ENCODE measurements around the gene CHCHD1. TPM values are rescaled to one million over a fixed set of nuclear protein-coding genes. Genes with fewer than 3 reads are reported as not detected.
"Not testable (repeated sequence)": the region's sequence is repeated elsewhere in the genome, so short reads cannot be mapped to it uniquely, and the experiment has no call there.

The CHCHD1 gene
- total RNA-seq, 1 donor from 2014 or later, result 21.1 TPM

DNA sequence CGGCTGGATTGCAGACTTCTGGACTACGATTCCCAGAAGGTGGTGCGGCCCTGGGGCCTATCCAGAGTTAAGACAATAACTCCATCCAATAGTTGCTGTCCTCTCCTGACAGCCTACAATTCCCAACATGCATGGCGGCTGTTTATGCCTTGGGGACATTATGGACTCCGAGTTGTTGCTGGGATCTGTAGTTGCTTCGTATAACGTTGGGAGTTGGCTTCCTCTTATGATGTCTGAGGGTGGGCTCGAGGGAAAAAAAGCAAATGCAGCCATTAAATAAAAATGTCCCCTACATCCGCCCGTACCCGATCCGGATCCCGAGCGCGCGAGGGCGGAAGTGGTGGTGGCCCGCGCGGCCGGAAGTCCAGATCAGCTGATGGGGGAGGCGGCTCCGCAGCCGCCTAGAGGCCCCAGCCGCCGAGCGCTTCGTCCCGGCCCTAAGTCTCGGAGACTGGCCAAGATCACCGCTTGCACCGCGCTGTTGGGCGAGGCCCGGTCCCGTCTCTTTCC is 3.4 kb downstream of the CHCHD1 start, which contains the start of gene ZSWIM8:
ZSWIM8 (plus strand) TSS at position 396 of the 510 bp plus-strand sequence. CDS start 273 bp downstream, outside the sequence.
- Histone ChIP-seq H3K27ac (peak within 1 kb of the TSS; percentile 90), H3K4me3 (peak within 1 kb of the TSS; percentile 67), H3K4me1 (peaks cover 54% of the 10 kb centered on the region), H3K36me3 (peaks cover 28% of the 10 kb centered on the region), H3K27me3 (ENCODE audit: low read depth) (no peaks in the 10 kb centered on the region), H3K9me3 (no peaks in the 10 kb centered on the region)
- intact Hi-C loops (cut with DNase I), result no loop called here
- ATAC-seq (peak; percentile 93), DNase-seq (peak; percentile 92)
- TF ChIP-seq, protein P1, sequence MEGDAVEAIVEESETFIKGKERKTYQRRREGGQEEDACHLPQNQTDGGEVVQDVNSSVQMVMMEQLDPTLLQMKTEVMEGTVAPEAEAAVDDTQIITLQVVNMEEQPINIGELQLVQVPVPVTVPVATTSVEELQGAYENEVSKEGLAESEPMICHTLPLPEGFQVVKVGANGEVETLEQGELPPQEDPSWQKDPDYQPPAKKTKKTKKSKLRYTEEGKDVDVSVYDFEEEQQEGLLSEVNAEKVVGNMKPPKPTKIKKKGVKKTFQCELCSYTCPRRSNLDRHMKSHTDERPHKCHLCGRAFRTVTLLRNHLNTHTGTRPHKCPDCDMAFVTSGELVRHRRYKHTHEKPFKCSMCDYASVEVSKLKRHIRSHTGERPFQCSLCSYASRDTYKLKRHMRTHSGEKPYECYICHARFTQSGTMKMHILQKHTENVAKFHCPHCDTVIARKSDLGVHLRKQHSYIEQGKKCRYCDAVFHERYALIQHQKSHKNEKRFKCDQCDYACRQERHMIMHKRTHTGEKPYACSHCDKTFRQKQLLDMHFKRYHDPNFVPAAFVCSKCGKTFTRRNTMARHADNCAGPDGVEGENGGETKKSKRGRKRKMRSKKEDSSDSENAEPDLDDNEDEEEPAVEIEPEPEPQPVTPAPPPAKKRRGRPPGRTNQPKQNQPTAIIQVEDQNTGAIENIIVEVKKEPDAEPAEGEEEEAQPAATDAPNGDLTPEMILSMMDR (IDR thresholded peaks at IDR 0.05), result peak; percentile 11

- peak overlapping the region; percentile 90 for H3K27ac ChIP-seq
- no peaks in the 10 kb centered on the region for H3K27me3 ChIP-seq (ENCODE audit: low read depth)
- H3K9me3 ChIP-seq, result no peaks in the 10 kb centered on the region
- peak overlapping the region; percentile 67 for H3K4me3 ChIP-seq
- TF ChIP-seq, protein P1 (IDR thresholded peaks at IDR 0.05), result no peak
- ATAC-seq (peak; percentile 63), DNase-seq (peak; percentile 73)
- peaks cover 34% of the 10 kb centered on the region for H3K36me3 ChIP-seq
- intact Hi-C loops (cut with DNase I), result no loop called here
- H3K4me1 ChIP-seq, result peaks cover 48% of the 10 kb centered on the region
Measured at GRCh38 chr10:73785721-73786511, 4.1 kb downstream of the CHCHD1 start.

DNA sequence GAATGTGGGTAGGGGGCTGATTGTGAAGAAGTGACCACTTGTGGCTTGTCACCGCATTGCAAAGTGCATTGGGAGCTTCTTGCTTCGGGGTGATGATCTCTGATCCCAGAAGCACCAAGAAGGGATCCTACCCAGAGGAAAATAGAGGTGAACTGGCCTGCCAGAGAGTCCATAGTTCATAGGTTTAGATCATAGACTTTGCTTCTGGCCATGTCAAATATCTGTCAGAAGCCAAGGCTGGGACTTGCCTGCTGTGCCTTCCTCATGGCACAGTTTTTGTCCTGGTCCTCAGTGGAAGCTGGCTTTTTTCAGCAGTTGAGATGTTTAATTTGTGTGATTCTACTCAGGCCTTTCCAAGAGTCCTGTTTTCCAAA is 4.7 kb downstream of the CHCHD1 start:
- intact Hi-C loops (cut with DNase I), result no loop called here
- Histone ChIP-seq H3K27ac (peak overlapping the region; percentile 90), H3K27me3 (ENCODE audit: low read depth) (no peaks in the 10 kb centered on the region), H3K4me1 (peaks cover 44% of the 10 kb centered on the region), H3K4me3 (peak overlapping the region; percentile 67), H3K36me3 (peaks cover 40% of the 10 kb centered on the region), H3K9me3 (no peaks in the 10 kb centered on the region)
- DNase-seq (no peak), ATAC-seq (no peak)
- TF ChIP-seq, protein P1 (IDR thresholded peaks at IDR 0.05), result no peak

DNA sequence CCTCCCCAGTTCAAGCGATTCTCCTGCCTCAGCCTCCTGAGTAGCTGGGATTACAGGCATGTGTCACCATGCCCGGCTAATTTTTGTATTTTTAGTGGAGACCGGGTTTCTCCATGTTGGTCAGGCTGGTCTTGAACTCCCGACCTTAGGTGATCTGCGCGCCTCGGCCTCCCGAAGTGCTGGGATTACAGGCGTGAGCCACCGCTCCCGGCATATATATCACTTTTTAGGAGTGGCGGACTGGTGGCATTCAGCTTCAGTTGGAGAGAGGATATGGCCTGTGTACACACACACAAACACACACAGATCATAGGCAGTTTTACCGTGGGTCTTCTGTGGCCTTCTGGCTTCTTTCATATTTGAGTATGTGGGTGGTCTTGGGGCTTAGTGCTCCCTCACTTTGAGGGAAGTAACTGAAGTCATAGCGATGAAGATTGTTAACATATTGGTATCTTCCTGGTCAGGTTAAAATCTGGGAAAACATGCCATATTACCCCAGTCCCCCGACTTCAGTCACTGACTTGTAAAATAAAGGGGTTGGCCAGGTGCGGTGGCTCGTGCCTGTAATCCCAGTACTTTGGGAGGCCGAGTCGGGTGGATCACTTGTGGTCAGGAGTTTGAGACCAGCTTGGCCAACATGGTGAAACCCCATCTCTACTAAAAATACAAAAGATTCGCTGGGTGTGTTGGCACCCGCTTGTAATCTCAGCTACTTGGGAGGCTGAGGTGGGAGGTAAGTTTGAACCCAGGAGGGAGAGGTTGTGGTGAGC is 5.4 kb downstream of the CHCHD1 start:
- H3K36me3 ChIP-seq, result peaks cover 47% of the 10 kb centered on the region
- intact Hi-C loops (cut with DNase I); H3K9me3 ChIP-seq; ATAC-seq; H3K27me3 ChIP-seq (ENCODE audit: low read depth); DNase-seq: not testable (repeated sequence)
- peak overlapping the region; percentile 90 for H3K27ac ChIP-seq
- peaks cover 44% of the 10 kb centered on the region for H3K4me1 ChIP-seq
- peak overlapping the region; percentile 67 for H3K4me3 ChIP-seq

GRCh38 chr10:73788864-73789658 is 7.2 kb downstream of the CHCHD1 start:
- Histone ChIP-seq H3K4me1 (peaks cover 30% of the 10 kb centered on the region), H3K4me3 (no peak overlapping the region), H3K9me3 (no peaks in the 10 kb centered on the region)

More at GRCh38 chr10:73788864-73789658, 7.2 kb downstream of the CHCHD1 start:
- DNase-seq (no peak), ATAC-seq (no peak)
- TF ChIP-seq, protein P1 (IDR thresholded peaks at IDR 0.05), result no peak
- intact Hi-C loops (cut with DNase I), result no loop called here
- Histone ChIP-seq H3K27ac (no peak overlapping the region), H3K27me3 (ENCODE audit: low read depth) (no peaks in the 10 kb centered on the region), H3K36me3 (peaks cover 56% of the 10 kb centered on the region)
